SK-N-SH treated with all-trans-retinoic acid at 6 μM for 48 hours (cell line): ENCODE results near the gene WDR18.

Experiments
- ARNTL ChIP-seq: fragments of 450-650 bp; formaldehyde crosslinking; IDR thresholded peaks from 2 replicates; pipeline ENCODE4 v1.5.0; 2020; ENCODE audit warnings: low read depth, mild to moderate bottlenecking, moderate library complexity, borderline replicate concordance
- ZFP3 ChIP-seq: fragments of 250-450 bp; sonication (Bioruptor Pico); IDR thresholded peaks from 2 replicates; pipeline ENCODE4 v1.5.0; 2020; ENCODE audit warnings: mild to moderate bottlenecking, moderate library complexity

DNA sequence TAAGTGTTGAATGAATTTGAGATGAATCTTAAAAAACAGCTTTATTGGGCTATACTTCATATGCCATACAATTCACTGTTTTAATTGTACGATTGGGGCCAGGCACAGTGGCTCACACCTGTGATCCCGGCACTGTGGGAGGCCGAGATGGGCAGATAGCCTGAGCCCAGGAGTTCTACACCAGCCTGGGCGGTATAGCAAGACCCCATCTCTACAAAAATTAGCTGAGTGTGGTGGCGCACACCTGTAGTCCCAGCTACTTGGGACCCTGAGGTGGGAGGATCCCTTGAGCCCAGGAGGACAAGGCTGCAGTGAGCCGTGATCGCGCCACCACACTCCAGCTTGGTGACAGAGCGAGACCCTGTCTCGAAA lies 48.0 kb upstream of the WDR18 start:
- TF ChIP-seq ARNTL (CRISPR knock-in tag) (no peak), ZFP3 (no peak)
